Skin of body (tissue), 2 donors: ENCODE measurements around the gene MAD2L2. TPM values are rescaled to one million over a fixed set of nuclear protein-coding genes. Genes with fewer than 3 reads are reported as not detected.

Source experiments
- DNase-seq: peaks from one replicate; lab custom pipeline; 2025; lab: John Stamatoyannopoulos, UW
- total RNA-seq: library from RNA; depleted of rRNA; stranded (reverse); fragments of >200 nt; gene quantifications from one replicate; pipeline ENCODE4 v1.2.3, GENCODE V29; 2014

Gene MAD2L2
- total RNA-seq, 1 donor from 2014 or later: 21.6 TPM

DNA sequence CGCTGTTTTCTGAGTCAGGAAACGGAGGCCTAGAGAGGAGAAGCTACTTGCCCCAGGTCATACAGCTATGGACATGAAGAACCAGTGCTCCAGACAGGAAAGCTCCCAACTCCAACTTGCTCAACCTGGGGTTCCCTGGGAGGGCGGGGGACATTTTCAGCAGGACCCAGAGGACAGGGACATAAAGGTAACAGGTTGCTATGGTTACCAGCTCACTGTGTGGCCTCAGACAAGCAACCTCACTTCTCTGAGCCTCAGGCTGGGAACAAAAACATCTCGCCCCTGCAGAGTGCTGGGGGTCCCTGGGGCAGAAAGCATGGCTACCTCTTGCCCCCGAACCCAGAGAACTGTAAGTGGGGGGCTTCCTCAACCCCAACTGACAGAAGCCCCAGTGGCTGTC is 42.8 kb downstream of the MAD2L2 start:
- no peak for DNase-seq

DNA sequence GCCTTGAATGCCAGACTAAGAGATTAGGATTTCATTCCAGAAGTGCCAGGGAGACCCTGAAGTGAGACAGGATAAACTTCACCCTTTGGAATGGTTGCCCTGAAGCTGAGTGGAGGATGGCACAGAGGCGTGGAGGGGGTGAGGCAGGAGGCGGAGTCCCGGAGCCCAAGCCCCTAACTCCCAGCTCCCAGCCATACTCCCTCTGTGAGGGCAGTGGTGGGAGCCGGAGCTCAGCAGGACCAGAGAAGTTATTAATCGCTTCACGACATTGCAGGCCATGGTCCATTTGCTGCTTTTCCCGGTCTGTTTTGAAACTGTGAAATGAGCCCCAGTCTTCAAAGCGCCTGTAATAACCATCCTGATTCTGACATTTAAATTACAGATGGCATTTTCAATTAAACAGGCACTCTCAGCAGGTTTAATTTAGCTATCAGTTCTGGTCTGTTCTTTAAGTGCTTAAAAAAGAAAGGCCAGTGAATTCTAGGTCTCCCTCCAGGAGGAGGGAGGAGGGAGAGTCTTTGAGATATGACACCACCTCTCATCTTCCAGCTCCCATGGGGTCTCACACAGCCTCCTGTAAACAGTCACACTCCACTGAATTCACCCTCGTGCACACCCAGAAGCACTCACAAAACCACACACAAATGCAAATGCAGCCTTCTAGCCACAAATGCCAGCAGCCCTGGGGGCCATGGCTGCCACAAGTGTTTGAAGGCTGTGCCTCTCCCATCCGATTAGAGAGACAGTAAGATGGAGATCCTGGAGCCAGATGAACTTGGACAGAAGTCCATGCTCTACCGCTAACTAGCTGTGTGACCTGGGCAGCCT is 46.4 kb downstream of the MAD2L2 start:
- DNase-seq: no peak

DNA sequence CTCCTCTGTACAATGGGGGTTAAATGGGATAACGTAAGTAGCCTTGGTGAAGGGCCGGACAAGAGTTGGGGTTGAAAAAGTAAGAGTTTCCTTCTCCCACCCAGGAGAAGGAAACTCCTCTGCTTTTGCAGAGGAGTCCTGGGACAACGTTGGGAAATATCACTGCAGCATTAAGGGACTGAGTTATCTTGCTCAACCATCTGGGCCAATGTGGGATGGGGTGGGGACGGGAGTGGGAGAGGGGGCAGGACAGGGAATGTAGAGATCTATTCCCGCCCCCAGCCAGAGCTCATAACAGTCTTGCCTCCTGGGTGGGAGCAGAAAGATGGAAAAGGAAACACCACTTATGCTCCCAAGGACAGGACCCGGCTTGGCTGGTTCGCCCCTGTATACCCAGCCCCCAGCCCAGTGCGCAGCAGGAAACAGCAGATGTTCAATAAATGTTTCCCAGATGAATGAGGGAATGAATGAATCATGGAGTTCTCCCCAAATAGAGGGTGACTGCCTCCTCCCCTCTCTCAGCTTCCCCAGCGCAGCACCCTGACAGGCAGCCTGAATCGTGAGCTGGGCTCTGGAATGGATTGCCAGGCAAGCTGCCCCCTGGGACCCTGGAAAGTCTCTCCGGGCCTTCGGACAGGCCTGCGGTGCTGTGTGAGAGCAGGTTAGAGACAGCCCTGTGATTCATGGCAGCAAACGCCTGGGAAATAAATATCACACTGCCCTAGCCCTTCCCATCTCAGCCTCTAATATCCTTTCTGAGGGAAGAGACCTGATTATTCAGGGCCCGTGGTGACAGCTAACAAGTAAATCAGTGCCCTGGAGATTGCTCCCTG is 51.5 kb downstream of the MAD2L2 start:
- DNase-seq: peak; percentile 55

DNA sequence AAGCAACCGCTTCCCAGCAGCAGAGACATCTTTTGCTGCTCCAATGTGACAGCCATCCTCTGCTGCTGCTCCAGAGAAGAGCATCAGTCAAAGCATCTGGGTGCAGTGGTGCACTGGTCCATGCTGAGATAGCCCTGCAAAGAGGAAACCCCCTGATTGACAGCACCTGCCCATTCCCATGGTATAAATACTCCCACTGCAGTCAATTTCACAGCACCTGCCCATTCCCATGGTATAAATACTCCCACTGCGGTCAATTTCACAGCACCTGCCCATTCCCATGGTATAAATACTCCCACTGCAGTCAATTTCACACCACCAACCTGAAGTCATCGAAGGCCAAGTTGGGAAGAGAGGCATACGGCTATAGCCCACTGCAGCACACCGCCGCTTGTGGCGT is 52.2 kb downstream of the MAD2L2 start:
- DNase-seq: no peak

DNA sequence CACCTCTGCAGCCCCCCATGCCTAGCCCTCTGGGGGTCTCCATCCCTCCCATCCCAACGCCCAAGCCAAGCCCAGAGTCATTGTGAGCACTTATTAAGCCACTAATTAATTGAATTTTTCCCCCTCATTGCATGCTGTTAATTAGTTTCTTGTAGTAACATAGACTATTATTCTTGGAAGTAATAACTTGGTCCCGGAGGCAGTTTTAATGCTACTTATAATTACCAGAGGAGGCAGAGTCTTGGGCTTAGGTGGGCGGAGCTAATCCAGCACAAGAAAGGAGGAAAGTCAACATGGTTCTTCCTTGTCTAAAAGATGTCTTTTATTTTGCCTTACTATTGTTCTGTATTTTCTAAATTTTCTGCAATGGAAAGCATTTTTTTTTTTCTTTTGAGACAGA is 54.4 kb downstream of the MAD2L2 start:
- no peak for DNase-seq

Other genes with a start within 250 kb of the MAD2L2 start
- gene DISP3, start 202.0 kb downstream of the MAD2L2 start, total RNA-seq: 0.30 TPM
- 0.99 TPM for gene FBXO2, start 26.7 kb downstream of the MAD2L2 start, total RNA-seq
- 9.3 TPM for gene FBXO44, start 26.3 kb downstream of the MAD2L2 start, total RNA-seq
- gene FBXO6, start 16.9 kb downstream of the MAD2L2 start, total RNA-seq: 5.1 TPM
- 0.59 TPM for gene DRAXIN, start 10.6 kb upstream of the MAD2L2 start, total RNA-seq
- 15.7 TPM for gene AGTRAP, start 55.0 kb upstream of the MAD2L2 start, total RNA-seq
- 0.69 TPM for gene C1orf167, start 81.0 kb upstream of the MAD2L2 start, total RNA-seq
- 22.5 TPM for gene MTHFR, start 124.8 kb upstream of the MAD2L2 start, total RNA-seq
- gene CLCN6, start 125.0 kb upstream of the MAD2L2 start, total RNA-seq: 9.4 TPM
- 1.3 TPM for gene NPPA, start 166.6 kb upstream of the MAD2L2 start, total RNA-seq
- gene NPPB, start 177.8 kb upstream of the MAD2L2 start, total RNA-seq: not detected
- 17.6 TPM for gene KIAA2013, start 245.3 kb upstream of the MAD2L2 start, total RNA-seq